CD4-positive, alpha-beta T cell (primary cell): Measurements from ENCODE around the gene TKFC. TPM values are rescaled to one million over a fixed set of nuclear protein-coding genes. Genes with fewer than 3 reads are reported as not detected.

Source experiments
- ATAC-seq: fragments of 200-7000 bp; cut with Tn5 transposase; one replicate; pipeline ENCODE4 v1.10.0; 2022; ENCODE audit warnings: mild to moderate bottlenecking; ENCODE audit not compliant: poor library complexity
- CTCF ChIA-PET: fragments of 350-600 bp; sonication (Branson Sonifier 250); formaldehyde crosslinking; loops from one replicate; lab custom pipeline; 2021; ENCODE audit warnings: antibody characterized with exemption, inconsistent platforms; lab: Charles Lee
- POLR2A ChIA-PET: fragments of 350-600 bp; sonication (Branson Sonifier 250); formaldehyde crosslinking; loops from one replicate; lab custom pipeline; 2021; ENCODE audit warnings: antibody characterized with exemption, inconsistent platforms; lab: Charles Lee
- DNase-seq, 14 experiments: peaks; one replicate each; pipeline ENCODE4 v3.0.0-alpha.2; 2013 to 2020; ENCODE audit warnings: mixed read lengths in 2 of 14
- H3K27ac ChIP-seq, 2 donors: one replicate each; pipeline versions ENCODE4 v1.5.1 to v1.7.0; 2013; ENCODE audit warnings: low read length in 2 of 2, low read depth in 1 of 2, mild to moderate bottlenecking in 1 of 2
- H3K27me3 ChIP-seq, 2 experiments: 1 replicate in 1 of 2; 2 replicates in 1 of 2; pipeline versions ENCODE4 v1.6.1 to v1.7.0; 2013; ENCODE audit warnings: low read length in 2 of 2, control low read depth in 1 of 2, mild to moderate bottlenecking in 1 of 2, moderate library complexity in 1 of 2; ENCODE audit not compliant: insufficient read depth in 2 of 2, control insufficient read depth in 1 of 2
- H3K36me3 ChIP-seq: one replicate; pipeline ENCODE4 v1.6.1; 2013; ENCODE audit warnings: low read length, control low read depth; ENCODE audit not compliant: insufficient read depth
- H3K4me1 ChIP-seq: one replicate; pipeline ENCODE4 v1.6.1; 2013; ENCODE audit warnings: low read length, control low read depth; ENCODE audit not compliant: insufficient read depth
- H3K4me3 ChIP-seq: one replicate; pipeline ENCODE4 v1.5.1; 2013; ENCODE audit warnings: mild to moderate bottlenecking, low read length, moderate library complexity
- H3K9me3 ChIP-seq, 2 experiments: 1 replicate in 1 of 2; 2 replicates in 1 of 2; pipeline versions ENCODE4 v1.6.1 to v1.7.0; 2013; ENCODE audit warnings: low read length in 2 of 2, mild to moderate bottlenecking in 2 of 2, control low read depth in 1 of 2, moderate library complexity in 1 of 2; ENCODE audit not compliant: control insufficient read depth in 1 of 2, insufficient read depth in 1 of 2
- H3K27ac Mint-ChIP-seq: one replicate; pipeline ENCODE4 v1.8.0; 2020; ENCODE audit warnings: mixed read lengths
- H3K27me3 Mint-ChIP-seq: one replicate; pipeline ENCODE4 v1.8.0; 2021; ENCODE audit warnings: mixed read lengths
- H3K36me3 Mint-ChIP-seq: one replicate; pipeline ENCODE4 v1.8.0; 2021; ENCODE audit warnings: low read depth, mixed read lengths
- H3K4me1 Mint-ChIP-seq: one replicate; pipeline ENCODE4 v1.8.0; 2021; ENCODE audit warnings: low read depth, mixed read lengths
- H3K4me3 Mint-ChIP-seq: one replicate; pipeline ENCODE4 v1.8.0; 2020; ENCODE audit warnings: mild to moderate bottlenecking, mixed read lengths
- H3K9me3 Mint-ChIP-seq: one replicate; pipeline ENCODE4 v1.8.0; 2020; ENCODE audit warnings: mixed read lengths
- CTCF ChIP-seq: fragments of 200-600 bp; IDR thresholded peaks from one replicate; pipeline ENCODE4 v1.8.0; 2022; ENCODE audit warnings: antibody characterized with exemption, mild to moderate bottlenecking
- intact Hi-C, 2 experiments: fragments of 100-400 bp; cut with DNase I in 1 of 2; cut with micrococcal nuclease in 1 of 2; formaldehyde crosslinking; loops; one replicate each; pipeline versions ENCODE4 v1.15.1 to v1.9.0; 2023 to 2025; cut with DNase I, micrococcal nuclease
- total RNA-seq, 174 experiments: library from RNA in 2 of 174; stranded (reverse) in 2 of 174; gene quantifications; one replicate each; pipeline ENCODE4 v1.2.3 and lab custom pipeline; 2021 to 2026

The TKFC gene
- total RNA-seq, 2 experiments from 2014 or later, result 21.8 to 26.3 TPM

GRCh38 chr11:61297341-61297740 is 35.7 kb upstream of the TKFC start:
- peaks cover 0 to 5% of the 10 kb centered on the region in 2 experiments for H3K9me3 ChIP-seq
- CTCF ChIA-PET, result no interaction called here
- ATAC-seq, result no peak
- no peak overlapping the region for H3K4me3 ChIP-seq
- DNase-seq, result no peak
- Mint-ChIP-seq H3K27me3 (peaks cover 22% of the 10 kb centered on the region), H3K36me3 (peaks cover 52% of the 10 kb centered on the region), H3K4me1 (peaks cover 46% of the 10 kb centered on the region), H3K9me3 (no peaks in the 10 kb centered on the region), H3K27ac (no peak overlapping the region), H3K4me3 (peak overlapping the region; percentile 62)
- no peak for TF ChIP-seq CTCF
- peaks cover 11 to 18% of the 10 kb centered on the region in 2 experiments for H3K27me3 ChIP-seq
- peaks cover 20% of the 10 kb centered on the region for H3K4me1 ChIP-seq
- peaks cover 30% of the 10 kb centered on the region for H3K36me3 ChIP-seq
- intact Hi-C loops, result no loop called here
- POLR2A ChIA-PET, result interaction anchor here (0.6 kb wide), 1 partner anchor 728 kb away, joined by 3 read pairs; no protein-coding TSS in a partner anchor
- H3K27ac ChIP-seq, result no peak overlapping the region

GRCh38 chr11:61297746-61298145 is 35.3 kb upstream of the TKFC start:
- H3K4me3 ChIP-seq, result no peak overlapping the region
- H3K36me3 ChIP-seq, result peaks cover 34% of the 10 kb centered on the region
- Mint-ChIP-seq H3K27ac (no peak overlapping the region), H3K4me1 (peaks cover 46% of the 10 kb centered on the region), H3K27me3 (peaks cover 18% of the 10 kb centered on the region), H3K9me3 (no peaks in the 10 kb centered on the region), H3K4me3 (peak overlapping the region; percentile 62), H3K36me3 (peaks cover 56% of the 10 kb centered on the region)
- no peak for TF ChIP-seq CTCF
- H3K4me1 ChIP-seq, result peaks cover 20% of the 10 kb centered on the region
- DNase-seq, result no peak
- ChIA-PET CTCF (no interaction called here), POLR2A (interaction anchor here (0.6 kb wide), 1 partner anchor 728 kb away, joined by 3 read pairs; no protein-coding TSS in a partner anchor)
- ATAC-seq, result no peak
- H3K9me3 ChIP-seq, result peaks cover 0 to 5% of the 10 kb centered on the region in 2 experiments
- intact Hi-C loops, result no loop called here
- peaks cover 11 to 18% of the 10 kb centered on the region in 2 experiments for H3K27me3 ChIP-seq
- H3K27ac ChIP-seq, result no peak overlapping the region

GRCh38 chr11:61298663-61299244 is 34.3 kb upstream of the TKFC start:
- H3K9me3 Mint-ChIP-seq, result no peaks in the 10 kb centered on the region
- intact Hi-C loops, result no loop called here
- no peak for TF ChIP-seq CTCF
- ATAC-seq (no peak), DNase-seq (no peak)
- POLR2A ChIA-PET, result no interaction called here
- peaks cover 11 to 12% of the 10 kb centered on the region in 2 experiments for H3K27me3 ChIP-seq
- CTCF ChIA-PET, result no interaction called here
- H3K4me3 ChIP-seq, result no peak overlapping the region
- peaks cover 66% of the 10 kb centered on the region for H3K36me3 Mint-ChIP-seq
- no peak overlapping the region for H3K4me3 Mint-ChIP-seq
- peaks cover 19% of the 10 kb centered on the region for H3K4me1 ChIP-seq
- peaks cover 43% of the 10 kb centered on the region for H3K36me3 ChIP-seq
- H3K27ac Mint-ChIP-seq, result no peak overlapping the region
- H3K27me3 Mint-ChIP-seq, result peaks cover 12% of the 10 kb centered on the region
- no peak overlapping the region for H3K27ac ChIP-seq
- H3K4me1 Mint-ChIP-seq, result peaks cover 41% of the 10 kb centered on the region
- H3K9me3 ChIP-seq, result peaks cover 0 to 5% of the 10 kb centered on the region in 2 experiments
